Vagina (tissue), 2 donors: ENCODE data around the gene PCP4L1.

Experiments
- CTCF ChIP-seq, 3 experiments: fragments of 450-650 bp in 2 of 3; fragments of 200-600 bp in 1 of 3; sonication (generic) in 1 of 3; IDR thresholded peaks; one replicate each; pipeline ENCODE4 v1.5.1; 2017 to 2019; ENCODE audit warnings: antibody characterized with exemption in 3 of 3, mild to moderate bottlenecking in 2 of 3, moderate library complexity in 2 of 3
- POLR2A ChIP-seq, 2 donors: fragments of 450-650 bp; IDR thresholded peaks; one replicate each; pipeline ENCODE4 v1.6.1; 2017; ENCODE audit warnings: antibody characterized with exemption in 2 of 2, mild to moderate bottlenecking in 2 of 2, moderate library complexity in 2 of 2
- POLR2AphosphoS5 ChIP-seq, 2 donors: sonication (generic); formaldehyde crosslinking; IDR thresholded peaks; one replicate each; pipeline ENCODE4 v1.9.0; 2017; ENCODE audit warnings: antibody characterized with exemption in 2 of 2, mild to moderate bottlenecking in 2 of 2, low read depth in 1 of 2; ENCODE audit not compliant: insufficient read depth in 1 of 2

GRCh38 chr1:161209790-161210409, 48.6 kb upstream of the PCP4L1 start:
- TF ChIP-seq CTCF (IDR thresholded peaks at IDR 0.05) (peak; percentile 57 to 85 (median 73)), POLR2AphosphoS5 (IDR thresholded peaks at IDR 0.05; ENCODE audit: insufficient read depth in 1 of 2, low read depth in 1 of 2) (no peak), POLR2A (IDR thresholded peaks at IDR 0.05) (no peak)
